ENCODE results near the gene MATN3.

MATN3 gene

DNA sequence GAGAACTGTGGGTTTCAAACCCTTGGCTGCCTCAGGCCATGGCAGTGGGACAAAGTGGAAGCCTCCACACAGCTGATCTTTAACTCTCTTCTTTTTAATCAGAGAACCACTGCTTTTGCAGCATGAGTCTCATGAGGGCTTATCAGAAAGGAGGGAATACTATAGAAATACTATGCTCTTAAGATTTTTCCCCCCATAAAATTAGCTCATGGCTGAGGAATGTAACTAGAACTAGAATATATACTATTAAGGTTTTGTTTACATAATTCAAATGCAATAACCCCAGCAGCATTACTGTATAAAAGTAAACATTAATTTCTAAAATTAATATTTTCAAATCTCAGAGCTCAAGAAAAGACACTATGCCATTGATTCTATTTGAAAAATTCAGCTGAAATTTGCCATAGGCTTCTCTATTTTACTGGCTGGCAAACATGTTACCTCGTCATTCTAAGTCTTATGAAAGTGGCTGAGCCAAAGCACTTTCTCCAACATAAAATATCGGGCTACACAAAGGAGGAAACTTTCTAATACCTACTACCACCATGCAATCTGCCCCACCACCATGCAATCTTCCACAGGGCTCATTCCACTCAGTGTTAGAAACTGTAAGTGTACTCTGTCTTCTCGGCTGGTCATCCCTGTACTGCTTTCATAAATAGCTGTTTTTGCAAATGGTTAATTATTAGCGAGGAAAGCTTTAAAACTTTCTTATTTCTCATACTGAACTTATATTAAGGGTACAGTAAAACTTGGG is 65.1 kb downstream of the MATN3 start:
- H3K9me3 Mint-ChIP-seq: no peaks in the 10 kb centered on the region
- H3K4me1 Mint-ChIP-seq (ENCODE audit: low read depth): no peaks in the 10 kb centered on the region
- peaks cover 67% of the 10 kb centered on the region for H3K36me3 Mint-ChIP-seq (ENCODE audit: low read depth)
- H3K4me3 Mint-ChIP-seq: no peak overlapping the region
- no peak for DNase-seq
- H3K27me3 Mint-ChIP-seq: no peaks in the 10 kb centered on the region
- H3K27ac Mint-ChIP-seq: no peak overlapping the region

GRCh38 chr2:19944205-19944845 is 68.1 kb downstream of the MATN3 start:
- no peak overlapping the region for H3K27ac Mint-ChIP-seq
- H3K4me1 Mint-ChIP-seq (ENCODE audit: low read depth): no peaks in the 10 kb centered on the region
- H3K4me3 Mint-ChIP-seq: no peak overlapping the region
- no peaks in the 10 kb centered on the region for H3K9me3 Mint-ChIP-seq
- no peak for DNase-seq
- H3K36me3 Mint-ChIP-seq (ENCODE audit: low read depth): peaks cover 66% of the 10 kb centered on the region
- no peaks in the 10 kb centered on the region for H3K27me3 Mint-ChIP-seq

DNA sequence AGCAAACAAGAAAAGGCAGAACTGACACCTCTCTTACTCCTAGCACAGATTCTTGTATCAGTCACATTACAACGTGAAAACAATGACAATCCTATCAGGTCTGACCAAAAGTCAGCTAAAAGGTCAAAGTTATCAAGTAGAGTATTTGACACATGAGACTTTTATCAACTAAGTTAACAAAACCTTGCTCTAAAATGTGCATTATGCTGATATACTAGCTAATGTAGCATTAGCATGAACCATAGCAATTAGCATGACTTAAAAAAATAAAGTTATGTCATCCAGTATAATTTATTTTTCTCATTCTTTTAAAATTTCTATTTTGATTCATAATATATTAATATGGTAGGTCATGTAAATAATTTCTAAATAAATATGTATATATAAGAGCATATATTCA is 69.3 kb downstream of the MATN3 start:
- H3K27me3 Mint-ChIP-seq: no peaks in the 10 kb centered on the region
- H3K4me1 Mint-ChIP-seq (ENCODE audit: low read depth): no peaks in the 10 kb centered on the region
- no peak overlapping the region for H3K27ac Mint-ChIP-seq
- no peak for DNase-seq
- H3K4me3 Mint-ChIP-seq: no peak overlapping the region
- no peaks in the 10 kb centered on the region for H3K9me3 Mint-ChIP-seq
- peaks cover 64% of the 10 kb centered on the region for H3K36me3 Mint-ChIP-seq (ENCODE audit: low read depth)

DNA sequence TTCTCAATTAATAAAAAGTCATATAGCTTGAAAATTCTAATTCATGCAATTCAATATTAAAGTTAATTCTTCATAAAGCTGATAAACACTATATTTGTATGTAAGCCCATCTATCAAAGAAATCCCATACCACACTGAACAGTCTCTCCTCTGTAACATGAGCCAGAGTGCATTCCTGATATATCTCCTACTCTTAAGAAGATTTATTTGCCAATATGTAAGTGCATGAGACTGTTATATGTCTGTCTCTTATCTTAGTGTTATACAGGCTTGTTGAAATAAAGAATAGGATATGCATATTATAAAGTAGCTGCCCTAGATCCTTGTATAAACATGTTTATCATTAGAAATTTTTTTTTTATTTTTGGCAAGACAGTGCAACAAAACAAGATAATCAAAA is 70.3 kb downstream of the MATN3 start:
- DNase-seq: no peak
- H3K9me3 Mint-ChIP-seq: no peaks in the 10 kb centered on the region
- H3K27me3 Mint-ChIP-seq: no peaks in the 10 kb centered on the region
- peaks cover 68% of the 10 kb centered on the region for H3K36me3 Mint-ChIP-seq (ENCODE audit: low read depth)
- no peaks in the 10 kb centered on the region for H3K4me1 Mint-ChIP-seq (ENCODE audit: low read depth)
- H3K4me3 Mint-ChIP-seq: no peak overlapping the region
- H3K27ac Mint-ChIP-seq: no peak overlapping the region

Data from activated T-cell treated with anti-CD3 and anti-CD28 coated beads, Interleukin-2, amount 50 U/mL, for 24 hours (primary cell).